ENCODE data around the gene APH1B.

DNA sequence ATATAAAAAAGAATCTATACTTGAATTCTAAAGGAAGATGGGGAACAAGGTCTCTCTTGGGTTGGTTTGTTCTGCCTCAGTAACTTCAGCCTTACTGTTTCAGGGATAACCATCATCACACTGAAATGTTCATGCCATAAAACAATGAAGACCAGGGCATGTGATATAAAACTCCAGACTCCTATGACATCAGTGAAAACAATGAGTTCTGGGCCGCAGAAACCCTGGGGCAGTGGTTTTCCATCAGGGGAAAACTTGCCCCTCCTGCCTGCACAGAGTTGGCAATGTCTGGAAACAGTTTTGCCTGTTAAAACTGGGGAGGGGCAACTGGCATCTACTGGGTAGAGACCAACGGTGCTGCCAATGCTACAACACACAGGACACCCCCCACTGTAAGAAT, 57.4 kb downstream of the APH1B start:
- TF ChIP-seq SUZ12 (IDR thresholded peaks at IDR 0.05): no peak
- TF ChIP-seq SP1 (IDR thresholded peaks at IDR 0.05): no peak
- no peak for TF ChIP-seq HDGF (IDR thresholded peaks at IDR 0.05; ENCODE audit: borderline replicate concordance)
- TF ChIP-seq FOXM1 (IDR thresholded peaks at IDR 0.05; ENCODE audit: borderline replicate concordance): no peak
- no peak for TF ChIP-seq ELF4 (IDR thresholded peaks at IDR 0.05)
- TF ChIP-seq, protein P1, sequence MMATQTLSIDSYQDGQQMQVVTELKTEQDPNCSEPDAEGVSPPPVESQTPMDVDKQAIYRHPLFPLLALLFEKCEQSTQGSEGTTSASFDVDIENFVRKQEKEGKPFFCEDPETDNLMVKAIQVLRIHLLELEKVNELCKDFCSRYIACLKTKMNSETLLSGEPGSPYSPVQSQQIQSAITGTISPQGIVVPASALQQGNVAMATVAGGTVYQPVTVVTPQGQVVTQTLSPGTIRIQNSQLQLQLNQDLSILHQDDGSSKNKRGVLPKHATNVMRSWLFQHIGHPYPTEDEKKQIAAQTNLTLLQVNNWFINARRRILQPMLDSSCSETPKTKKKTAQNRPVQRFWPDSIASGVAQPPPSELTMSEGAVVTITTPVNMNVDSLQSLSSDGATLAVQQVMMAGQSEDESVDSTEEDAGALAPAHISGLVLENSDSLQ (IDR thresholded peaks at IDR 0.05): no peak
- no peak for TF ChIP-seq TARDBP (IDR thresholded peaks at IDR 0.05)
- no peak for TF ChIP-seq FOXA1 (IDR thresholded peaks at IDR 0.05)
- no peak for TF ChIP-seq ZNF384 (IDR thresholded peaks at IDR 0.05)
- no peak for TF ChIP-seq BHLHE40 (IDR thresholded peaks at IDR 0.05; ENCODE audit: borderline replicate concordance)

All from HEK293T (cell line).